ENCODE measurements around the gene MAGI1. TPM values are rescaled to one million over a fixed set of nuclear protein-coding genes. Genes with fewer than 3 reads are reported as not detected.

The MAGI1 gene
- total RNA-seq, 1 donor from 2014 or later: 34.1 TPM

- no peak for DNase-seq
- intact Hi-C loops (cut with DNase I): no loop called here
- ATAC-seq (ENCODE audit: poor library complexity): no peak
These were observed 108.1 kb downstream of the MAGI1 start for GRCh38 chr3:65930648-65931047.

- intact Hi-C loops (cut with DNase I): no loop called here
- no peak for DNase-seq
- ATAC-seq (ENCODE audit: poor library complexity): no peak
These were observed 110.6 kb downstream of the MAGI1 start for GRCh38 chr3:65928110-65928509.

GRCh38 chr3:65927576-65927975 is 111.1 kb downstream of the MAGI1 start:
- DNase-seq (no peak), ATAC-seq (ENCODE audit: poor library complexity) (no peak)
- intact Hi-C loops (cut with DNase I): no loop called here

GRCh38 chr3:65925254-65925954 is 113.3 kb downstream of the MAGI1 start:
- ATAC-seq (ENCODE audit: poor library complexity) (no peak), DNase-seq (no peak)
- intact Hi-C loops (cut with DNase I): no loop called here

- DNase-seq (no peak), ATAC-seq (ENCODE audit: poor library complexity) (no peak)
- intact Hi-C loops (cut with DNase I): no loop called here
These were observed 114.0 kb downstream of the MAGI1 start for GRCh38 chr3:65924762-65925161.

GRCh38 chr3:65922441-65922840 is 116.3 kb downstream of the MAGI1 start:
- no peak for DNase-seq
- no peak for ATAC-seq (ENCODE audit: poor library complexity)
- intact Hi-C loops (cut with DNase I): no loop called here

GRCh38 chr3:65919826-65920225 is 118.9 kb downstream of the MAGI1 start:
- ATAC-seq (ENCODE audit: poor library complexity): no peak
- no peak for DNase-seq
- intact Hi-C loops (cut with DNase I): loop anchor here (2.0 kb wide), 1 partner anchor 35 kb away; no protein-coding TSS in a partner anchor

GRCh38 chr3:65915477-65915876 is 123.2 kb downstream of the MAGI1 start:
- intact Hi-C loops (cut with DNase I): no loop called here

GRCh38 chr3:65914740-65915367 is 123.9 kb downstream of the MAGI1 start:
- ATAC-seq (ENCODE audit: poor library complexity) (no peak), DNase-seq (no peak)
- intact Hi-C loops (cut with DNase I): no loop called here

More at GRCh38 chr3:65915477-65915876, 123.2 kb downstream of the MAGI1 start:
- ATAC-seq (ENCODE audit: poor library complexity) (no peak), DNase-seq (no peak)

GRCh38 chr3:65914032-65914739 is 124.5 kb downstream of the MAGI1 start:
- ATAC-seq (ENCODE audit: poor library complexity) (no peak), DNase-seq (no peak)
- intact Hi-C loops (cut with DNase I): no loop called here

- intact Hi-C loops (cut with DNase I): no loop called here
- ATAC-seq (ENCODE audit: poor library complexity): no peak
- no peak for DNase-seq
These were observed 126.1 kb downstream of the MAGI1 start for GRCh38 chr3:65912647-65913046.

- intact Hi-C loops (cut with DNase I): no loop called here
- no peak for ATAC-seq (ENCODE audit: poor library complexity)
- DNase-seq: no peak
These were observed 130.1 kb downstream of the MAGI1 start for GRCh38 chr3:65908588-65908987.

- ATAC-seq (ENCODE audit: poor library complexity): no peak
- DNase-seq: no peak
- intact Hi-C loops (cut with DNase I): no loop called here
These were observed 131.2 kb downstream of the MAGI1 start for GRCh38 chr3:65907232-65908130.

- intact Hi-C loops (cut with DNase I): no loop called here
- no peak for ATAC-seq (ENCODE audit: poor library complexity)
- DNase-seq: no peak
These were observed 132.9 kb downstream of the MAGI1 start for GRCh38 chr3:65905771-65906170.

- intact Hi-C loops (cut with DNase I): no loop called here
- DNase-seq (no peak), ATAC-seq (ENCODE audit: poor library complexity) (no peak)
These were observed 134.7 kb downstream of the MAGI1 start for GRCh38 chr3:65904016-65904415.

- ATAC-seq (ENCODE audit: poor library complexity) (no peak), DNase-seq (no peak)
- intact Hi-C loops (cut with DNase I): no loop called here
These were observed 136.4 kb downstream of the MAGI1 start for GRCh38 chr3:65902304-65902793.

- intact Hi-C loops (cut with DNase I): no loop called here
- DNase-seq (no peak), ATAC-seq (ENCODE audit: poor library complexity) (no peak)
These were observed 137.5 kb downstream of the MAGI1 start for GRCh38 chr3:65901226-65901625.

GRCh38 chr3:65899226-65899625 is 139.5 kb downstream of the MAGI1 start:
- ATAC-seq (ENCODE audit: poor library complexity) (no peak), DNase-seq (no peak)
- intact Hi-C loops (cut with DNase I): no loop called here

GRCh38 chr3:65897766-65898165 is 141.0 kb downstream of the MAGI1 start:
- no peak for DNase-seq
- no peak for ATAC-seq (ENCODE audit: poor library complexity)
- intact Hi-C loops (cut with DNase I): no loop called here

Data from Right ventricle myocardium superior (tissue), 1 donor.